Activated naive CD4-positive, alpha-beta T cell treated with anti-CD3 and anti-CD28 coated beads, Interleukin-2, amount 50 U/mL, for 24 hours (primary cell): Measurements from ENCODE around the gene TTLL1.

Experiments used
- H3K27ac Mint-ChIP-seq: one replicate; pipeline ENCODE4 v1.8.0; 2021; ENCODE audit warnings: mild to moderate bottlenecking, mixed read lengths
- H3K27me3 Mint-ChIP-seq: one replicate; pipeline ENCODE4 v1.8.0; 2021; ENCODE audit warnings: mixed read lengths
- H3K36me3 Mint-ChIP-seq: one replicate; pipeline ENCODE4 v1.8.0; 2021; ENCODE audit warnings: mixed read lengths
- H3K4me1 Mint-ChIP-seq: one replicate; pipeline ENCODE4 v1.8.0; 2021; ENCODE audit warnings: mixed read lengths
- H3K4me3 Mint-ChIP-seq: one replicate; pipeline ENCODE4 v1.8.0; 2021; ENCODE audit warnings: mild to moderate bottlenecking, mixed read lengths
- H3K9me3 Mint-ChIP-seq: one replicate; pipeline ENCODE4 v1.8.0; 2021; ENCODE audit warnings: mixed read lengths

The TTLL1 gene

DNA sequence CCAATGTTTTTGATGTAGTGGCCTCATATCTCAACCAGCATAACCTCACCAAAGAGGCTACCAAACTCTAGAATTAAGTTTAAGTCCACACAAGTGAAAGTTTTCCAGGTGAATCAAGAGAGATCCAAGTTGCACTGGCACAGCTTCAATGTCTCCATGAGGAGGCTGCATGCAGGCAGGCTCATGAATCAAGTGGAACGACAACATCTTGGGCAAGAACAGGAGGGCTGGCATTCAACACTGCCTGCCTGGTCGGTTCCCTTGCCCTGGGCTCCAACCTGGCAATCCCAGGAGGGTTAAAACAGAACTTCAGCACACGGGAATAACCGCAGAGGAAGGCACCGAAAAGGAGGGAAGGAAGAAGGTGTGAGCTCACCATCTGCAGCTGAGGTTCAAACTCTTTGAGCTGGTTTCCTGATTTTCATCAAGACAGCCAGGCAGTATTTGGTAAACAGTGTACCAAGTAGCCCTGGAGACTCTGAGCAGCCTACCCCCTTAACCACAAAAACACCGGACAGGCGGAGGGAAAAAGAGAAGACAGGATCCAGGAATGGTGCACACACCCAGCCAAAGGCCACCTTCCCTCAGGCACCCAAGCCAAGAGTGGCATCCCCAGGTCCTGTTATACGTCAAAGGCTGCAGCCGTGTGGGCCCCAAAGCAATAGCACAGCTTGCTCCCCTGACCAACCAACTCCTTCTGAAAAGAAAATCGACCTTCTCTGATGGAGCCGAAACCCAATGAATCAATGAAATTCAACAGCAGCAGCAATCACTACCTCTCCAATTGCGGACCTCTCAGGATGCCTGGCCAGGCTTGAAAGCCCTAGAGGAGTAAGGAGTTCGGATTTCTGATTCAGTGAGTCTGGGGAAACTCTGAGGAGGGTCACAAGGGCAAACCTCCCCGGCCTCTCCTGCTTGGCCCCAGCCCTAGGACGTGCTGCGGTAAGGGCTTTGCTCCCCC is 75.6 kb downstream of the TTLL1 start:
- peak overlapping the region; percentile 89 for H3K27ac Mint-ChIP-seq
- H3K9me3 Mint-ChIP-seq = no peaks in the 10 kb centered on the region
- no peaks in the 10 kb centered on the region for H3K36me3 Mint-ChIP-seq
- peaks cover 56% of the 10 kb centered on the region for H3K4me1 Mint-ChIP-seq
- peak overlapping the region; percentile 96 for H3K4me3 Mint-ChIP-seq
- no peaks in the 10 kb centered on the region for H3K27me3 Mint-ChIP-seq

DNA sequence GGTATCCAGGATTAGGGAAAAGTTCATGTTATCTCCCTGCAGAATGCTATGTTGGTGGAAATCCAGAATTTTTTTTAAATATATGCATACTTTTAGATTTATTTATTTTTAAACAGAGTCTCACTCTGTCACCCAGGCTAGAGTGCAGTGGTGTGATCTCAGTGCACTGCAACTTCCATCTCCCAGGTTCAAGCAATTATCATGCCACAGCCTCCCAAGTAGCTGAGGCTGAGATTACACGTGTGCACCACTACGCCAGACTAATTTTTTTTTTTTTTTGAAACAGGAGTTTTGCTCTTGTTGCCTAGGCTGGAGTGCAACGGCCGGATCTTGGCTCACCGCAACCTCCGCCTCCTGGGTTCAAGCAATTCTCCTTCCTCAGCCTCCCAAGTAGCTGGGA is 76.8 kb downstream of the TTLL1 start:
- Mint-ChIP-seq H3K4me3 (no peak overlapping the region), H3K36me3 (no peaks in the 10 kb centered on the region), H3K27me3 (no peaks in the 10 kb centered on the region), H3K27ac (no peak overlapping the region), H3K4me1 (peaks cover 62% of the 10 kb centered on the region), H3K9me3 (no peaks in the 10 kb centered on the region)

DNA sequence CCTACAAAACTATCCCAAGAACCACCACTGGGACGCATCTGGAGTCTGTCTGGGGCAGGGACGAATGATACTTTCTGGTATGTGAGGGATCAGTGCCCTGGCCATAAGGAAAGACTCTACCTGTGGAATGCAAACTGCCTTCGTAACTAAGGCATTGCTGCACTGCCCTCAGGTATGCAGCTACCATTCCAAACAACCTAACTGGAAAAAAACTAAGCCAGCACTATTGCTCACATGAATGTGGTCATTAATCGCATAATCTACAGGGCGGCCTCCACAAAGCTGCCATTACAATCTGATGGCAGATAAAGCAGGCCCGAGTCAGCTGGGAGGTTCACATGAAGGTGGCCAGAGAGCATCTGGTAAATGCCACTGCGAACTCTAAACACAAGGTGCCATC is 78.1 kb downstream of the TTLL1 start:
- no peak overlapping the region for H3K4me3 Mint-ChIP-seq

DNA sequence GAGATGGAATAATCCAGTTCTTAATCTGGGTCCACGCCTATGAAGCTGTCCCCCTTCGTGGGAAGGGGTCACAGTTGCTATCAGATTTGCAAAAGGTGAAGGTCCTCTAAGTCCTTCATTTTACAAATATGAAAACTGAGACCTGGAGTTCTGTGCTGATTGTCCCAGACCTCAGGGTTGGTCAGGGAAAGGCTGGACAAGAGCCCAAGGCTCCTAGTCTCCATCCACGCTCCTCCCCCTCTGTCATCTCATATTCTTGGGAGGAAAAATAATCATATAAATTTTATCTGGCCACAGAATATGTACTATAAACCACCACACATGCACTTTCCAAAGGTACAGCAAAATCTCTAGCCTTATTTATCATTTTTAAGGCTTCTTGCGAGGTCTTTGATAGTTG is 79.7 kb downstream of the TTLL1 start:
- Mint-ChIP-seq H3K27me3 (no peaks in the 10 kb centered on the region), H3K4me1 (peaks cover 83% of the 10 kb centered on the region), H3K9me3 (no peaks in the 10 kb centered on the region), H3K4me3 (no peak overlapping the region), H3K36me3 (no peaks in the 10 kb centered on the region), H3K27ac (no peak overlapping the region)

More for the DNA sequence above, 78.1 kb downstream of the TTLL1 start:
- H3K27me3 Mint-ChIP-seq = no peaks in the 10 kb centered on the region
- H3K9me3 Mint-ChIP-seq = no peaks in the 10 kb centered on the region
- no peak overlapping the region for H3K27ac Mint-ChIP-seq
- H3K36me3 Mint-ChIP-seq = no peaks in the 10 kb centered on the region
- peaks cover 72% of the 10 kb centered on the region for H3K4me1 Mint-ChIP-seq

DNA sequence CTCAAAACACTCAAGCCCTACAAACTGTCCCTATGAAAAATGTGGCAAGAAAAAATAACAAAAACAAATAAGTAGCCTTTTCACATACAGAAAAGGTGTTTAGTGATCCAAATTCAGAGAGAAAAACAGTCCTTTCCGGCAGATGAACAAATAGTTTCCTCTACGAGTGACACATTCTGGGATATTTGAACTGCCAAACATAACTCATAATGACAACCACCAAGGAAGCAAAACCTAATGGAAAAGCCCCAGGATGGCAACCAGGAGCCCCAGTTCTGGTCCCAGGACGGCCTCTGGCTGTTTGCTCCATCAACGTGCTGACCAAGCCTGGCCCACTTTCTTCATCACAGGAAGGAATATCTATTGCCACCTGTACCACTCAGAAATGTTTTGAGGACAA is 80.3 kb downstream of the TTLL1 start:
- H3K27me3 Mint-ChIP-seq = no peaks in the 10 kb centered on the region

DNA sequence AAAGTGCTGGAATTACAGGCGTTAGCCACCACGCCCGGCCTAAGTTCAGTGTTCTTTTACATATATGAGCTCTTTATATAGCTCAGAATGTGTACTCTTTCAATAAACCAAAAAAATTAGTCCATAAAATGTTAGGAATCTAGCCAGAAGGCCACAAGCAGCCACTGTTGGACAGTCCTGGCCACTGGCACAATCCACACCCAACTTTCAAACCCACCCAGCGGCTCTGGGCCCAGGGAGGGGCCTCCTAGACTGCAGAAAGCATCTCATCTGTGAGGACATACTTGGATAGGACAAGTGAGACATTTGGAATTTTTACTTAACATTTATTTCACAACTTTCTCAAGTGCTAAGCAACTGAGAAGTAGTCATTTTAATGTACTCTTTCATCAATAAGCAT is 80.7 kb downstream of the TTLL1 start:
- Mint-ChIP-seq H3K27me3 (no peaks in the 10 kb centered on the region), H3K9me3 (no peaks in the 10 kb centered on the region), H3K27ac (no peak overlapping the region), H3K4me3 (no peak overlapping the region), H3K36me3 (no peaks in the 10 kb centered on the region), H3K4me1 (peaks cover 86% of the 10 kb centered on the region)

More for the DNA sequence above, 80.3 kb downstream of the TTLL1 start:
- Mint-ChIP-seq H3K36me3 (no peaks in the 10 kb centered on the region), H3K4me3 (no peak overlapping the region), H3K27ac (no peak overlapping the region), H3K9me3 (no peaks in the 10 kb centered on the region), H3K4me1 (peaks cover 86% of the 10 kb centered on the region)

DNA sequence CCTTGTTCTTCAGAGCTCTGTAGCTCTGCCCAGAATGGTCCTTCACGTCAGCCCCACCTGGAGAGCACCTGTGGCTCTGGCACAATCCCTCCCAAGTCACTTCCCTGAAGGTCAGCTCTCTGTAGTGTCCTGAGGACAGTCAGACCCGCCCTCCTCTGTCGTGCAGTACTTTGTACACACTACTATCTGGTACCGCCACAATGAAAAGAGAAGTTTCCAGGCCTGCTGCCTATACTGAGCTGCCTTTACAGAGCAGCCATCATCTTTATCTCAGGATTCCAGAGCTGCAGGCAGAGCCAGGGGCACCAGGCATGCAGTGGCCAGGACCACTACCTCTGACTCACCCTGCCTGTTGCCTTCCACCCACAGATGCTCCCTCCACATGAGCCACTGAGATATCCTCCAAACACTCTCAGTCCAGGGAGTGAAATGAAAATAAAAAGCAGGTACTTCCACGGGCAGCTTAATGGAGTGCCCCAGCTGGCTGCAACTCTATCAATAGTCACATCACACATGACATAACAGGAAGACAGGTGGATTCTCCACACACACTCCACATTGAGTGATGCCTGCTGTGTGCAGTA is 81.6 kb downstream of the TTLL1 start:
- no peaks in the 10 kb centered on the region for H3K36me3 Mint-ChIP-seq
- H3K27ac Mint-ChIP-seq = peak overlapping the region; percentile 27
- no peaks in the 10 kb centered on the region for H3K9me3 Mint-ChIP-seq
- peaks cover 83% of the 10 kb centered on the region for H3K4me1 Mint-ChIP-seq
- H3K4me3 Mint-ChIP-seq = no peak overlapping the region
- H3K27me3 Mint-ChIP-seq = no peaks in the 10 kb centered on the region

DNA sequence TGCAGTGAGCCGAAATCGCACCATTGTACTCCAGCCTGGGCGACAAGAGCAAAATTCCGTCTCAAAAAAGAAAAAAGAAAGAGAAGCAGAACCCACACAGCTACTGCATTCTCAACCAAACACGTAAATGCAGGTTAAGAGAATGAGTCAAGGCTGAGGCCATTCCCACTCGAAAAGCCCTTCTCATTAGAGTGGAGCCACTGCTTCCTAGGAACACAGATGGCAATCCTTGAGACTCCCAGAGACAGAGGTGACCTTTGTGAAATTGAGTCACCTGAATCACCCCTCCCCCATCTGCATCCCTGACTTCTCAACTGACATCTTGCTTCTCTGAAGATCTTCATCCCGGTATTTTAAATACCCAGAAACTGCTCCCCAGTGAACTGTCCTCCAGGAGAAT is 82.4 kb downstream of the TTLL1 start:
- no peaks in the 10 kb centered on the region for H3K27me3 Mint-ChIP-seq
- H3K27ac Mint-ChIP-seq = no peak overlapping the region
- no peak overlapping the region for H3K4me3 Mint-ChIP-seq
- H3K4me1 Mint-ChIP-seq = peaks cover 88% of the 10 kb centered on the region
- no peaks in the 10 kb centered on the region for H3K9me3 Mint-ChIP-seq
- no peaks in the 10 kb centered on the region for H3K36me3 Mint-ChIP-seq

DNA sequence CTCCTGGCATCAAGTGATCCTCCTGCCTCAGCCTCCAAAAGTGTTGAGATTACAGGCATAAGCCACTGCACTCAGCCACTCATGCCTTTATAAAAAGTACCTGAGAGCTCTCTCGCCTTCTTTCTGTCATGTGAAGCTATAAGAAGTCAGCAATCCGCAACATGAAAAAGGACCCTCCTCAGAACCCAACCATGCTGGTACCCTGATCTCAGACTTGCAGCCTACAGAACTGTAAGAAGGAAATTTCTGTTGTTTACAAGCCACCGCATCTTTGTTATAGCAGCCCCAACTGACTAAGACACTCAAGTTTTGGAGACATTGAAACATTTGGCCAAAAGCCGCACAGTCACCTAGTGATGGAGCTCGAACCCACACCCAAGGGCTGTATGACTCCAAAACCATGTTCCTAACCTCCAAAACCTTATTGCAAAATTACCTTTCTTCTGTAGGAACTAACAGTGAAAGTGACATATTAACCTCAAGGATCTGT is 83.1 kb downstream of the TTLL1 start:
- H3K4me3 Mint-ChIP-seq = no peak overlapping the region
- peaks cover 89% of the 10 kb centered on the region for H3K4me1 Mint-ChIP-seq
- H3K9me3 Mint-ChIP-seq = no peaks in the 10 kb centered on the region
- no peaks in the 10 kb centered on the region for H3K27me3 Mint-ChIP-seq
- H3K27ac Mint-ChIP-seq = peak overlapping the region; percentile 30
- no peaks in the 10 kb centered on the region for H3K36me3 Mint-ChIP-seq

DNA sequence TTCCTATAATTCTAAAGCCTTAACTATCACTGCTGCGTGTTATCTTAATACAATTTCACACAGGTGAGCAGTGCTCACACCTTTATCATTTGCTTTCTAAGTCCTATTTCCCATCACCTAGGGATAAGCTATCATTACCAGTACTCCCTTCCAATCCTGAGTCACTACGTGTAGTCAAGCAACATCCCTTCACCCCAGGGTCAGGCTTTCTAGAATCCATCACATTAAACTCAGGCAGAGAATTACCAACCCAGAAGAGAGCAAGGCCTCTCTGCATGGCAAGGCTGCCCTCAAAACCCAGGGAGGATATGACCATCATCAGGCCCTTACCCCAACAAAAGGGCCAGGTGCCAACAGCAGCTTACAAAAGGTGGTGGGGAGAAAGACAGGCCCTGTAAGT is 84.1 kb downstream of the TTLL1 start:
- H3K4me1 Mint-ChIP-seq = peaks cover 89% of the 10 kb centered on the region
- no peaks in the 10 kb centered on the region for H3K27me3 Mint-ChIP-seq
- no peak overlapping the region for H3K4me3 Mint-ChIP-seq
- no peaks in the 10 kb centered on the region for H3K36me3 Mint-ChIP-seq
- H3K9me3 Mint-ChIP-seq = no peaks in the 10 kb centered on the region
- H3K27ac Mint-ChIP-seq = peak overlapping the region; percentile 56

DNA sequence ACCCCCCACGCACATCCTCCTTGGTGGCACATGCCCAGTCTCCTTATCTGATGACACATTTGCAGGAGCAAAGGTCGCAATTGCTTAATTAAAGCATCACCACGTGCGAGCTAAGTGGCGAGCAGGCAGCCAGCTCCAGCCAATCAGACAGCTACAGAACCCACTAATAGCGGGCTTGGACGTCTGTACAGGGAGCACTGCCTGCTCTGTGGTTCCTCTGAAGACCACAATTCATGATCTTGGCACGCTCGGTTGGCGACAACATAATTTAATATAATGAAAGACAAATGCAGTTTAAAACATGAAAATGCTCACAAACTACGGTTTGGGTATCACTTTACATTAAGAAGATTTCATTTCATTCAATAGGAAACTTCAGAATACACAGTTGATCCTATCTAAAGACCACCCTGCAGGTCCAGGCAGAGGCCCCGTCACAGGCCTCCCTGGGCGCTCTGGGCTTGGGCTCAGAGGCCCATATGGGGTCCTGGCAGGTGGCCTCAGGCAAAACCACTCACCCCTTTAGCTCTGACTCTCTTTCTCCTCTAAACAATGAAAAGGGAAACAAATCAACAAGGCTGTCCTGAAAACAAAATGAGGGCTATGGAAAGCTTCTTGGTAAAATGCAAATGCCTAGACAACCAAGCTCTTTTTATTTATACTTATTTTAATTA is 84.7 kb downstream of the TTLL1 start:
- Mint-ChIP-seq H3K4me1 (peaks cover 90% of the 10 kb centered on the region), H3K27me3 (no peaks in the 10 kb centered on the region), H3K4me3 (no peak overlapping the region), H3K27ac (no peak overlapping the region), H3K36me3 (no peaks in the 10 kb centered on the region), H3K9me3 (no peaks in the 10 kb centered on the region)

DNA sequence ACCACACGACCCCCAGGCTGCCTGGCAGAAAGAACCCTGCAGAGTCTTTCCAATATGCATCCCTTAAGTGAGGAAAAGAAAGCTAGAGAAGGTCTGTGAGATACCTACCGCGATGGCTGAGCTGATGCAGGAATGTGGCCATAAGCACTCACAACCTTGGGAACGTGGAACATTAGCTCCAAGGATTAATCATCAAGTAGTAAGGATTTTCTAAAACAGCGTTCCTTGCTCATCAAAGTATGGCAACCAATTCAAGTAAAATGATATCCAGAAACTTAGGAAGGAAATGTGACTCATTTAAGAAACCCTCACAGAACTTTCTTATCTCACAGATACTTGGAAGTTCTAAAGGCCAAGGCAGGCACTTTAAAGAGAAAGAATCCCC is 87.0 kb downstream of the TTLL1 start:
- Mint-ChIP-seq H3K9me3 (no peaks in the 10 kb centered on the region), H3K4me3 (peak overlapping the region; percentile 64), H3K27me3 (no peaks in the 10 kb centered on the region), H3K36me3 (no peaks in the 10 kb centered on the region), H3K4me1 (peaks cover 91% of the 10 kb centered on the region), H3K27ac (peak overlapping the region; percentile 86)

DNA sequence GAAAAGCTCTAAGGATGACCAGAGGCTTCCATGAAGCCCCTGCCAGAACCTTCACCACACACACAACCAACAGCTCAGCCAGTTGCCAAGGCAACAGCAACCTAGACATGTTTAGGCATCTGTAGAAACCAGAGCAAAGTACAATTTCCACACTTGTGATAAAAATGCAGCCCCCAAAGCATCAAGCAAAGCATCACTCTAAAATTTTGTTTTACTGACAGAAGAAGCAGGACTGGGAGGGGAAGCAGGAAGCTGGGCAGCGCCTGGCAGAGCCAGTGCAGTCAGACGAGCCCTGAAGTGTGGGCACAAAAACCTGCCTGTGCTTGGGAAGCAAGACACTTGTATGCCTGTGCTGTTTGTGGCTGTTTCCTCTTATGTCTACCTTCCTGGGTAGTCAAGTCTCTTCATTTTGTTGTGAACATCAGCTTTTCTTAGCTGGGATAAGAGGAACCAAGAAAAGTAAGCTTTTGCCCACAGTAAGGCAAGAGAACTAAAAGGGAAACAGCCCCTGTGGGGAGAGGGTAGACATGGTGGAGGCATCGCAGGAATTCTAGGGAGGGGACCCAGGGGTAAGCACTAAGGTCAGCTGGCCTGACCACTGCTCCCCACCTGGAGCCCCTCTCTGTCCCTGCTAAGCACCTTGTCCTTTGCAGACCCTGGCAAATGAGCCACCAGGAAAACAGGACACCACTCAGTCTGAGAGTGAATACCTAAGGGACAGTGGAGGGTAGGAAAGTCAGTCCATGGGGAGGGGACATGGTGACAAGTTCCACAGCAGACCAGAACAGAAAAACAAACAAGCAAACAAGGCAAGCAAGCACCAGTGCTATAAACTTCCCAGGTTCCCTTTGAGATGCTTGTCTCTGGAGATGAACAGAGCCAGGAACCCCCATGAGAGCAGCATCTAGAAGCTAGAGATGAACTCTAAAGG is 87.7 kb downstream of the TTLL1 start:
- H3K4me3 Mint-ChIP-seq = no peak overlapping the region
- H3K4me1 Mint-ChIP-seq = peaks cover 86% of the 10 kb centered on the region
- H3K36me3 Mint-ChIP-seq = no peaks in the 10 kb centered on the region
- peak overlapping the region; percentile 86 for H3K27ac Mint-ChIP-seq
- no peaks in the 10 kb centered on the region for H3K9me3 Mint-ChIP-seq
- H3K27me3 Mint-ChIP-seq = no peaks in the 10 kb centered on the region

DNA sequence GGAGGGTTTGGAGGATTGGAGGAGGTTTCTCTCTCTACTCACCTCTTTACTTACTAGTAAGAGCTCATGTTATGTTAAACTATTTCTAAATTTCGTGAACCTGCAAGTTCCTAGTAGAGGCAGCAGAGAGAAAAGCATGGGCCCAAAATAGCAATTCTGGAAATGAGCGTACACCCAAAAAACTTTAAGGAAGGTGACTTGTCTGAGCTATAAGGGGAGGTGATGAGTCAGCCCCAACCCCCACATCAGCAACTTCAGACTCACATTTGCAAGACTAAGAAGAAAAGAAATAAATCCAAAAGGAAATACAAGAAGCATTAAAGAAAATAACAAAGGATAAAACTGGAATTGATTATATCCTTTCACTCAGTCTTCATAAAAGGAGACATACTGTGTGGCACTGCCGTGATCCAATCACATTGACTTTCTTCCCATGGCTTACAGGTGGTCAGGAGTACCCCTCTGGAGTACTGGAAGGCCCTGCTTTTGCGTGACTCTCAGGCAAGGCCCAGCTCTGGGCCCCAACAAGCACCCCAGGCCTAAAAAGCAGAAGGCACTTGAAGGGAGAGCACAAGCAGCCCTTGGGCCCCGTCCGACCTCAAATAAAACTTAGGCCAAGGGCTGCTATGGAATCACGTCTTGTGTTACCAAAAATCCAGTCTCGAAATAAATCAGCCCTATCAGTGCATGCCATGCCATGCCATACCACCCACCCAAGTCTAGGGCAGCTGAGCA is 88.6 kb downstream of the TTLL1 start:
- Mint-ChIP-seq H3K4me3 (peak overlapping the region; percentile 47), H3K4me1 (peaks cover 81% of the 10 kb centered on the region), H3K27ac (peak overlapping the region; percentile 92)

More for the DNA sequence above, 88.6 kb downstream of the TTLL1 start:
- H3K27me3 Mint-ChIP-seq = no peaks in the 10 kb centered on the region
- H3K9me3 Mint-ChIP-seq = no peaks in the 10 kb centered on the region
- H3K36me3 Mint-ChIP-seq = no peaks in the 10 kb centered on the region
